Retinal pigment epithelial cell (primary cell): ENCODE measurements around the gene CST6.
"Not testable (repeated sequence)": the region's sequence is repeated elsewhere in the genome, so short reads cannot be mapped to it uniquely, and the experiment has no call there.

Source experiments
- DNase-seq: peaks from one replicate; pipeline ENCODE4 v3.0.0-alpha.2; 2010; ENCODE audit warnings: low read depth
- H3K4me3 ChIP-seq: 2 replicates; pipeline ENCODE4 v1.5.1; 2011; ENCODE audit warnings: mild to moderate bottlenecking, low read length, control low read depth, moderate library complexity
- CTCF ChIP-seq: conservative IDR thresholded peaks from 2 replicates; pipeline ENCODE4 v1.5.1; 2011; ENCODE audit warnings: low read depth, low read length, control low read depth, inconsistent platforms

CST6 gene

DNA sequence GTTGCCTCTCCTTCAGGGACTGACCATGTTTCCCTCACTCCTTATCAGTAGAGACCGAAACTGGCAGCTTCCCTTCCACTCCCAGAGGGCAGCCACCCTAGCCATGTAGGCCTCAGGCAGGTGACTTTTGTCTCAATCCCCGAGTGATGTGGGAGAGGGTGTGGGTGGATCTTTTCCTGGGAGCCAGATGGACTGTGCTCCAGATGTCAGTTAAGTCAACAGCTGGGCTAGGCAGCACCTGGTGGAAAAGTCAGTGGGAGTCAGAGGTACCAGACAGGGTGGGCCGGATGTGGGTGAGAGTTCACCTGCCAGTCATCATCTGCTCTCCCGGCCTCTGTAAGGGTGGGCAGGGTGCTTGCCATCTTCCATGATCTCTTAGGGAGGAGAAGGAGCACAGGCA is 7.6 kb upstream of the CST6 start:
- DNase-seq = no peak
- H3K4me3 ChIP-seq = no peak overlapping the region
- no peak for TF ChIP-seq CTCF

GRCh38 chr11:66006134-66006890 is 5.5 kb upstream of the CST6 start:
- DNase-seq = no peak
- H3K4me3 ChIP-seq = no peak overlapping the region
- TF ChIP-seq CTCF = no peak

GRCh38 chr11:66006891-66007176 is 5.0 kb upstream of the CST6 start:
- no peak for TF ChIP-seq CTCF
- no peak overlapping the region for H3K4me3 ChIP-seq
- no peak for DNase-seq

GRCh38 chr11:66007201-66007634 is 4.6 kb upstream of the CST6 start:
- DNase-seq = no peak
- no peak overlapping the region for H3K4me3 ChIP-seq
- TF ChIP-seq CTCF = no peak

GRCh38 chr11:66008095-66008467 is 3.7 kb upstream of the CST6 start:
- no peak overlapping the region for H3K4me3 ChIP-seq
- TF ChIP-seq CTCF = no peak
- no peak for DNase-seq

GRCh38 chr11:66008468-66009101 is 3.2 kb upstream of the CST6 start:
- no peak overlapping the region for H3K4me3 ChIP-seq
- no peak for TF ChIP-seq CTCF
- DNase-seq = no peak

- H3K4me3 ChIP-seq, DNase-seq: not testable (repeated sequence)
These were observed 1.8 kb upstream of the CST6 start for GRCh38 chr11:66010036-66010435.
